HCT116 (cell line): ENCODE measurements around the gene MLLT3. TPM values are rescaled to one million over a fixed set of nuclear protein-coding genes. Genes with fewer than 3 reads are reported as not detected.

Experiments
- ATAC-seq: fragments of 200-7000 bp; cut with Tn5 transposase; 2 replicates; pipeline ENCODE4 v1.9.1; 2020; ENCODE audit warnings: mild to moderate bottlenecking, moderate library complexity
- BruUV-seq: library from RNA; stranded (reverse); fragments of 400-500 nt; replicated peaks from 2 replicates; lab custom pipeline; 2021; lab: Mats Ljungman, UMichigan
- CTCF ChIA-PET: fragments of 300-600 bp; sonication (Branson Sonifier 250); formaldehyde crosslinking; loops from one replicate; lab custom pipeline; 2021; ENCODE audit warnings: antibody characterized with exemption; lab: Charles Lee
- POLR2A ChIA-PET: fragments of 300-600, 350-600 bp; sonication (Branson Sonifier 250); formaldehyde crosslinking; loops from one replicate; lab custom pipeline; 2021; ENCODE audit warnings: antibody characterized with exemption; lab: Charles Lee
- RAD21 ChIA-PET, 2 experiments: fragments of 300-600 bp; sonication (Branson Sonifier 250); formaldehyde crosslinking; loops; one replicate each; lab custom pipeline; 2023; ENCODE audit warnings: low total read pairs in 2 of 2; ENCODE audit not compliant: uncharacterized antibody in 2 of 2, unreplicated experiment in 2 of 2, low non-redundant PET in 1 of 2; lab: Charles Lee
- DNase-seq: peaks from one replicate; pipeline ENCODE4 v3.0.0-alpha.2; 2010; ENCODE audit warnings: low read depth, low spot score
- H2AFZ ChIP-seq: fragments of 200-600 bp; shearing (Covaris generic), sonication (generic); 2 replicates; pipeline ENCODE4 v1.6.1; 2017; ENCODE audit warnings: low read depth, mixed run types, mixed read lengths, antibody characterized with exemption, low read length; ENCODE audit not compliant: poor library complexity, severe bottlenecking
- H3K27ac ChIP-seq: 2 replicates; pipeline ENCODE4 v1.5.1; 2012; ENCODE audit warnings: low read depth, low read length
- H3K27me3 ChIP-seq: fragments of 200-600 bp; sonication (generic); 2 replicates; pipeline ENCODE4 v1.6.1; 2016; ENCODE audit warnings: mixed run types, low read length, mixed read lengths; ENCODE audit not compliant: insufficient read depth
- H3K36me3 ChIP-seq, 2 experiments: fragments of 200-500 bp in 1 of 2; fragments of 200-600 bp in 1 of 2; sonication (Bioruptor generic) in 1 of 2; sonication (generic) in 1 of 2; 2 replicates each; pipeline versions ENCODE4 v1.5.1 to v1.6.1; 2014 to 2016; ENCODE audit warnings: low read length in 2 of 2, inconsistent platforms in 1 of 2, mixed read lengths in 1 of 2, mixed run types in 1 of 2; ENCODE audit not compliant: insufficient read depth in 2 of 2, control insufficient read depth in 1 of 2
- H3K4me1 ChIP-seq, 2 experiments: fragments of 200-600 bp in 1 of 2; sonication (generic) in 1 of 2; 2 replicates each; pipeline versions ENCODE4 v1.5.1 to v1.6.1; 2012 to 2017; ENCODE audit warnings: low read length in 2 of 2, inconsistent platforms in 1 of 2, mild to moderate bottlenecking in 1 of 2, mixed read lengths in 1 of 2, mixed run types in 1 of 2, moderate library complexity in 1 of 2; ENCODE audit not compliant: insufficient read depth in 2 of 2, control insufficient read depth in 1 of 2
- H3K4me2 ChIP-seq: fragments of 200-600 bp; sonication (generic); 2 replicates; pipeline ENCODE4 v1.6.1; 2017; ENCODE audit warnings: mixed run types, low read length, mixed read lengths
- H3K4me3 ChIP-seq, 2 experiments: fragments of 200-600 bp in 1 of 2; sonication (generic) in 1 of 2; replicated peaks in 1 of 2; 2 replicates each; pipeline ENCODE4 v1.5.1; 2011 to 2016; ENCODE audit warnings: low read length in 2 of 2, control low read depth in 1 of 2, low read depth in 1 of 2, mild to moderate bottlenecking in 1 of 2, mixed read lengths in 1 of 2, mixed run types in 1 of 2
- H3K79me2 ChIP-seq: fragments of 200-600 bp; sonication (generic); 2 replicates; pipeline ENCODE4 v1.6.1; 2017; ENCODE audit warnings: mild to moderate bottlenecking, mixed run types, low read length, moderate library complexity, mixed read lengths; ENCODE audit not compliant: insufficient read depth
- H3K9ac ChIP-seq: fragments of 200-600 bp; sonication (generic); 2 replicates; pipeline ENCODE4 v1.6.1; 2016; ENCODE audit warnings: low read length, mixed read lengths
- H3K9me2 ChIP-seq: fragments of 200-600 bp; sonication (generic), shearing (Covaris generic); 2 replicates; pipeline ENCODE4 v1.6.1; 2017; ENCODE audit warnings: mixed run types, mild to moderate bottlenecking, moderate library complexity; ENCODE audit not compliant: insufficient read depth
- H3K9me3 ChIP-seq, 2 experiments: fragments of 200-500 bp in 1 of 2; fragments of 200-600 bp in 1 of 2; sonication (Bioruptor generic) in 1 of 2; sonication (generic) in 1 of 2; 2 replicates each; pipeline ENCODE4 v1.6.1; 2014 to 2017; ENCODE audit warnings: low read length in 2 of 2, mixed read lengths in 2 of 2, inconsistent platforms in 1 of 2, low read depth in 1 of 2, mild to moderate bottlenecking in 1 of 2, mixed run types in 1 of 2, moderate library complexity in 1 of 2; ENCODE audit not compliant: control insufficient read depth in 1 of 2, insufficient read depth in 1 of 2
- H4K20me1 ChIP-seq: fragments of 200-600 bp; sonication (generic), shearing (Covaris generic); 2 replicates; pipeline ENCODE4 v1.6.1; 2017; ENCODE audit warnings: mixed run types, mild to moderate bottlenecking, moderate library complexity; ENCODE audit not compliant: insufficient read depth
- CBX3 ChIP-seq: IDR thresholded peaks from 2 replicates; pipeline ENCODE4 v1.6.1; 2012; ENCODE audit warnings: low read depth
- EZH2phosphoT487 ChIP-seq: fragments of 200-600 bp; IDR thresholded peaks from 2 replicates; pipeline ENCODE4 v1.6.1; 2018; ENCODE audit warnings: antibody characterized with exemption, borderline replicate concordance
- JUND ChIP-seq: IDR thresholded peaks from 2 replicates; pipeline ENCODE4 v1.6.1; 2012
- MAX ChIP-seq: IDR thresholded peaks from 2 replicates; pipeline ENCODE4 v1.6.1; 2012
- ZBTB33 ChIP-seq: IDR thresholded peaks from 2 replicates; pipeline ENCODE4 v1.6.1; 2011; ENCODE audit warnings: mild to moderate bottlenecking, low read length, moderate library complexity; ENCODE audit not compliant: insufficient replicate concordance; ENCODE audit errors: extremely low read depth
- ZFX ChIP-seq: fragments of 450-650 bp; IDR thresholded peaks from 2 replicates; pipeline ENCODE4 v1.6.1; 2017
- intact Hi-C: fragments of 100-400 bp; cut with micrococcal nuclease; formaldehyde crosslinking; loops from 2 replicates; pipeline ENCODE4 v1.10.0; 2022
- total RNA-seq: library from RNA; stranded (reverse); gene quantifications from one replicate; pipeline ENCODE4 v1.2.1, GENCODE V29; 2021; ENCODE audit not compliant: unreplicated experiment
- TF ChIP-seq, protein P1 (sequence below): IDR thresholded peaks from 2 replicates; pipeline ENCODE4 v1.6.1; 2012
- TF ChIP-seq, protein P2 (sequence below), 3 experiments: fragments of 200-600 bp in 1 of 3; sonication (generic) in 1 of 3; IDR thresholded peaks in 2 of 3; conservative IDR thresholded peaks in 1 of 3; 2 replicates each; pipeline ENCODE4 v1.5.1; 2012 to 2017; ENCODE audit warnings: low read depth in 2 of 3, low read length in 2 of 3, antibody characterized with exemption in 1 of 3, borderline replicate concordance in 1 of 3, control low read depth in 1 of 3, mild to moderate bottlenecking in 1 of 3, mixed read lengths in 1 of 3, mixed run types in 1 of 3, moderate library complexity in 1 of 3; ENCODE audit not compliant: insufficient read depth in 1 of 3

Gene MLLT3
- total RNA-seq, 1 experiment from 2014 or later = 4.3 TPM

DNA sequence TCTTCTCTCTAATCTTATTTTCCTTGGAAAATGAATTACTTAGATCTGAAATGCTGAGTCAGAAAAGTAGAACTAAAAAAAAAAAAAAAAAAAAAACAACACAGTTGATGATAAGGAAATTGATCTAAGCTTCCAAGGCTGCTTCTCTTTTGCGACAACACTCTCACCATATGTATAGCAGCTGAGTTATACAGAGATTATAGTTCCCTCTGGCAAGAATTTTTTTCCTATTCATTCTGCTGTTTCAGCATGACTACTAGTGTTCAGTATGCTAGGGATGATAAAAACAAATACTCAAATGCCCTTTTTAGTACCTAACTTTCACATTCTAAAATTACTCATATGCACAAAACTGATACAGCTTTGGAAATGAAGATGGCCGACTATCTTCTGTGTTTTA is 267.3 kb downstream of the MLLT3 start:
- intact Hi-C loops = loop anchor here (5.0 kb wide), 1 partner anchor 267 kb away; the partner anchor contains the start of gene MLLT3
- Histone ChIP-seq H3K9ac (no peak overlapping the region), H3K79me2 (no peaks in the 10 kb centered on the region), H3K4me3 (no peak overlapping the region), H3K9me2 (no peaks in the 10 kb centered on the region), H4K20me1 (no peaks in the 10 kb centered on the region)
- POLR2A ChIA-PET = no interaction called here
- no peak for TF ChIP-seq ZFX
- no peak for TF ChIP-seq ZBTB33
- TF ChIP-seq MAX = no peak
- TF ChIP-seq, protein P1, sequence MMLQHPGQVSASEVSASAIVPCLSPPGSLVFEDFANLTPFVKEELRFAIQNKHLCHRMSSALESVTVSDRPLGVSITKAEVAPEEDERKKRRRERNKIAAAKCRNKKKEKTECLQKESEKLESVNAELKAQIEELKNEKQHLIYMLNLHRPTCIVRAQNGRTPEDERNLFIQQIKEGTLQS = no peak
- TF ChIP-seq, protein P2, sequence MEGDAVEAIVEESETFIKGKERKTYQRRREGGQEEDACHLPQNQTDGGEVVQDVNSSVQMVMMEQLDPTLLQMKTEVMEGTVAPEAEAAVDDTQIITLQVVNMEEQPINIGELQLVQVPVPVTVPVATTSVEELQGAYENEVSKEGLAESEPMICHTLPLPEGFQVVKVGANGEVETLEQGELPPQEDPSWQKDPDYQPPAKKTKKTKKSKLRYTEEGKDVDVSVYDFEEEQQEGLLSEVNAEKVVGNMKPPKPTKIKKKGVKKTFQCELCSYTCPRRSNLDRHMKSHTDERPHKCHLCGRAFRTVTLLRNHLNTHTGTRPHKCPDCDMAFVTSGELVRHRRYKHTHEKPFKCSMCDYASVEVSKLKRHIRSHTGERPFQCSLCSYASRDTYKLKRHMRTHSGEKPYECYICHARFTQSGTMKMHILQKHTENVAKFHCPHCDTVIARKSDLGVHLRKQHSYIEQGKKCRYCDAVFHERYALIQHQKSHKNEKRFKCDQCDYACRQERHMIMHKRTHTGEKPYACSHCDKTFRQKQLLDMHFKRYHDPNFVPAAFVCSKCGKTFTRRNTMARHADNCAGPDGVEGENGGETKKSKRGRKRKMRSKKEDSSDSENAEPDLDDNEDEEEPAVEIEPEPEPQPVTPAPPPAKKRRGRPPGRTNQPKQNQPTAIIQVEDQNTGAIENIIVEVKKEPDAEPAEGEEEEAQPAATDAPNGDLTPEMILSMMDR (IDR thresholded peaks at IDR 0.05 in 2 of 3, conservative IDR thresholded peaks at IDR 0.05 in 1 of 3; ENCODE audit: borderline replicate concordance in 1 of 3, insufficient read depth in 1 of 3, low read depth in 2 of 3, low read length in 2 of 3) = no peak
- TF ChIP-seq JUND = no peak
- TF ChIP-seq CBX3 = no peak
- TF ChIP-seq EZH2phosphoT487 = no peak
- TF ChIP-seq, all 23 proteins: peak for 0
- BruUV-seq = no TSS peak
- Histone ChIP-seq H3K4me1 (no peaks in the 10 kb centered on the region), H3K4me2 (no peak overlapping the region), H3K36me3 (no peaks in the 10 kb centered on the region), H3K27ac (no peak overlapping the region), H3K9me3 (no peaks in the 10 kb centered on the region), H3K27me3 (peaks cover 5% of the 10 kb centered on the region; the same call in 1 of the 2 replicates), H2AFZ (no peak overlapping the region)
- DNase-seq (no peak), ATAC-seq (no peak)
- CTCF ChIA-PET = interaction anchor here (1.0 to 1.6 kb wide), 3 partner anchors 585 to 756 kb away, joined by 3 to 4 read pairs (median 3); no protein-coding TSS in a partner anchor
- RAD21 ChIA-PET = no interaction called here
